ENCODE measurements around the gene TMEM43.

TMEM43 gene

GRCh38 chr3:14151471-14152083, 26.7 kb downstream of the TMEM43 start:
- DNase-seq (ENCODE audit: low read depth in 2 of 2) = no peak

GRCh38 chr3:14152233-14152962, 27.5 kb downstream of the TMEM43 start:
- DNase-seq (ENCODE audit: low read depth in 2 of 2) = no peak

- DNase-seq (ENCODE audit: low read depth in 2 of 2) = no peak
Measured at GRCh38 chr3:14152963-14153355, 28.1 kb downstream of the TMEM43 start.

- DNase-seq (ENCODE audit: low read depth in 2 of 2) = no peak
Measured at GRCh38 chr3:14153663-14154062, 28.8 kb downstream of the TMEM43 start.

- no peak for DNase-seq (ENCODE audit: low read depth in 2 of 2)
Measured at GRCh38 chr3:14154276-14154675, 29.4 kb downstream of the TMEM43 start.

GRCh38 chr3:14154895-14155440, 30.1 kb downstream of the TMEM43 start:
- DNase-seq (ENCODE audit: low read depth in 2 of 2) = no peak

GRCh38 chr3:14156201-14156600, 31.3 kb downstream of the TMEM43 start:
- no peak for DNase-seq (ENCODE audit: low read depth in 2 of 2)

GRCh38 chr3:14156843-14157561, 32.1 kb downstream of the TMEM43 start:
- DNase-seq (ENCODE audit: low read depth in 2 of 2) = no peak

- no peak for DNase-seq (ENCODE audit: low read depth in 2 of 2)
Measured at GRCh38 chr3:14157951-14158350, 33.1 kb downstream of the TMEM43 start.

- DNase-seq (ENCODE audit: low read depth in 2 of 2) = no peak
Measured at GRCh38 chr3:14158370-14158769, 33.5 kb downstream of the TMEM43 start.

- no peak for DNase-seq (ENCODE audit: low read depth in 2 of 2)
Measured at GRCh38 chr3:14159426-14159825, 34.6 kb downstream of the TMEM43 start.

GRCh38 chr3:14161282-14161681, 36.4 kb downstream of the TMEM43 start:
- DNase-seq (ENCODE audit: low read depth in 2 of 2) = no peak

- no peak for DNase-seq (ENCODE audit: low read depth in 2 of 2)
Measured at GRCh38 chr3:14162178-14162577, 37.3 kb downstream of the TMEM43 start.

GRCh38 chr3:14166877-14167603, 42.2 kb downstream of the TMEM43 start:
- DNase-seq (ENCODE audit: low read depth in 2 of 2) = no peak

GRCh38 chr3:14169435-14169834, 44.6 kb downstream of the TMEM43 start:
- DNase-seq (ENCODE audit: low read depth in 2 of 2) = no peak

GRCh38 chr3:14169871-14170270, 45.0 kb downstream of the TMEM43 start:
- no peak for DNase-seq (ENCODE audit: low read depth in 2 of 2)

GRCh38 chr3:14170531-14171159, 45.8 kb downstream of the TMEM43 start:
- DNase-seq (ENCODE audit: low read depth in 2 of 2) = no peak

- DNase-seq (ENCODE audit: low read depth in 2 of 2) = no peak
Measured at GRCh38 chr3:14172496-14172895, 47.6 kb downstream of the TMEM43 start.

GRCh38 chr3:14174483-14174882, 49.6 kb downstream of the TMEM43 start:
- DNase-seq (ENCODE audit: low read depth in 2 of 2) = no peak

GRCh38 chr3:14175383-14176037, 50.7 kb downstream of the TMEM43 start:
- DNase-seq (ENCODE audit: low read depth in 2 of 2) = peak in 1 of 2 donors; percentile 28

Measured in stimulated activated CD4-positive, alpha-beta T cell treated with anti-CD3 and anti-CD28 coated beads, Interleukin-1b, Interleukin-23, amount 100 ng/mL, for 4 hours (primary cell).